HG03521 (cell line): ENCODE data around the gene ARF1.

Source experiments
- ATAC-seq: cut with Tn5 transposase; IDR thresholded peaks from one replicate; pipeline ENCODE4 v1.9.1; 2021; ENCODE audit warnings: mild to moderate bottlenecking, moderate library complexity; ENCODE audit not compliant: unreplicated experiment

Gene ARF1

GRCh38 chr1:228082214-228082917 lies at the start of gene ARF1:
TSS of gene ARF1 (plus strand) at chr1:228082708. CDS start at chr1:228097115, 14,407 bp downstream.
- ATAC-seq = peak; percentile 74

- no peak for ATAC-seq
These were observed 49.1 kb upstream of the ARF1 start for GRCh38 chr1:228033376-228033775.

- no peak for ATAC-seq
These were observed 47.3 kb upstream of the ARF1 start for GRCh38 chr1:228034954-228035837.

GRCh38 chr1:228035844-228036243 lies 46.7 kb upstream of the ARF1 start:
- no peak for ATAC-seq

- no peak for ATAC-seq
These were observed 45.7 kb upstream of the ARF1 start for GRCh38 chr1:228036701-228037231.

GRCh38 chr1:228037401-228038386 lies 44.8 kb upstream of the ARF1 start:
- peak; percentile 72 for ATAC-seq

- ATAC-seq = no peak
These were observed 44.0 kb upstream of the ARF1 start for GRCh38 chr1:228038387-228039005.

- no peak for ATAC-seq
These were observed 43.3 kb upstream of the ARF1 start for GRCh38 chr1:228039006-228039903.

GRCh38 chr1:228039986-228040385 lies 42.5 kb upstream of the ARF1 start:
- ATAC-seq = no peak

GRCh38 chr1:228041316-228041715 lies 41.2 kb upstream of the ARF1 start:
- ATAC-seq = no peak

- ATAC-seq = no peak
These were observed 40.0 kb upstream of the ARF1 start for GRCh38 chr1:228042508-228042907.

GRCh38 chr1:228043281-228043848 lies 39.1 kb upstream of the ARF1 start:
- ATAC-seq = no peak

GRCh38 chr1:228044961-228045360 lies 37.5 kb upstream of the ARF1 start:
- no peak for ATAC-seq

- no peak for ATAC-seq
These were observed 37.1 kb upstream of the ARF1 start for GRCh38 chr1:228045405-228045804.

GRCh38 chr1:228045871-228046270 lies 36.6 kb upstream of the ARF1 start:
- ATAC-seq = no peak

GRCh38 chr1:228046421-228047182 lies 35.9 kb upstream of the ARF1 start:
- ATAC-seq = no peak

- no peak for ATAC-seq
These were observed 35.4 kb upstream of the ARF1 start for GRCh38 chr1:228047183-228047466.

GRCh38 chr1:228048120-228048519 lies 34.4 kb upstream of the ARF1 start:
- ATAC-seq = no peak
